ENCODE results near the gene CHRNE.

Gene CHRNE

DNA sequence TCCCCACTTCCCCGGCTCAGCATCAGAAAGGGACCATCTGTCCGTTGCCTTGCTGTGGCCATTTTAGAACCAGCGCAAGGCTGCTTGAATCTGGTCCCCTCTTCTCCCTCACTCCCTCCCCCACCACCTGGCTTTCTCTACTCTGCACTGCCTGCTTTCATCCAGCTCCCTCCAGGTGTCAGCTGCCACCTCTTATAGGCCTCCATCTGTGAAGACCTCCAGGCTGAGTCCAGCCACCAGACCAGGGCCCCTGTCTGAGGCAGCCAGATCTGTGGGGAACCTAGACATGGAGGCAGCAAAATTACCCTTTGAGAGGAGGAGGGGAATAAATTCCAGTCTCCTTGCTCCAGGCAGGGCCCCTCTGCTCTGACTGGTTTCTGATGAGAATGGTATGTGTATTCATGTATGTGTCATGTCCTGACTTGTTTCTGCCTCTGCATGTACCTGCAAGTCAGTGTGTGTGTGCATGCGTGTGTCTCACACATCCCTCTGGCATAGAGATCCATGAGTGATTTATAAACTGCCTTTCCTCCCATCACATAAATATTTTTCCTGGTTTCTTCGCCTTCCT, 48.7 kb downstream of the CHRNE start:
- DNase-seq (ENCODE audit: low spot score): no peak

DNA sequence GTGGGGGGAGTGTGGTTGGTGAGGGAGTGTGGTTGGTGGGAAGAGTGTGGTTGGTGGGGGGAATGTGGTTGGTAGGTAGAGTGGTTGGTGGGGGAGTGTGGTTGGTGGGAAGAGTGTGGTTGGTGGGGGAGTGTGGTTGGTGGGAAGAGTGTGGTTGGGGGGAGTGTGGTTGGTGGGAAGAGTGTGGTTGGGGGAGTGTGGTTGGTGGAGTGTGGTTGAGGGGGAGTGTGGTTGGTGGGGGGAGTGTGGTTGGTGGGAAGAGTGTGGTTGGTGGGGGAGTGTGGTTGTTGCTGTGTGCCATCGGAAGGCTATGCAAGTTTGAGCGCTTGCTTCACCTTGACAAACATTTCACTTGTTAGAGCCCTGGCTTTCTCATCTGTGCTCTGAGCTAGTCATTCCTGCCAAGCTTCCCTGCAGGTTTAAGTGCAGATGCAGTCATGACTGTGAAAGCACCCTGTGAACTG, 49.7 kb downstream of the CHRNE start:
- no peak for DNase-seq (ENCODE audit: low spot score)

DNA sequence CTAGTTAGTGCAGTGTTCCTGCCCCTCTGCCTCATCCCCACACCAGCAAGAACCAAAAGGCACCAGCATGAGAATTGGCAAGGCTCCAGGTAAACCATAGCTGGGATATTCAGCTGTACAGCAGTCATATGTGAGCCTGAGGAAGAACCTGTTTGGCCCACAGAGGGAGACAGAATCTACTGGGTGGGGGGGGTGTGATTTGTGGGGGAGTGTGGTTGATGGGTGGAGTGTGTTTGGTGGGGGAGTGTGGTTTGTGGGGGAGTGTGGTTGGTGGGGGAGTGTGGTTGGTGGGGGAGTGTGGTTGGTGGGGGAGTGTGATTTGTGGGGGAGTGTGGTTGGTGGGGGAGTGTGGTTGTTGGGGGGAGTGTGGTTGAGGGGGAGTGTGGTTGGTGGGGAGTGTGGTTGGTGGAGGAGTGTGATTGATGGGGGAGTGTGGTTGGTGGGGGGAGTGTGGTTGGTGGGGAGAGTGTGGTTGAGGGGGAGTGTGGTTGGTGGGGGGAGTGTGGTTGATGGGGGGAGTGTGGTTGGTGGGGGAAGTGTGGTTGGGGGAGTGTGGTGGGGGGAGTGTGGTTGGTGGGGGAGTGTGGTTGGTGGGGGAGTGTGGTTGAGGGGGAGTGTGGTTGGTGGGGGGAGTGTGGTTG, 50.2 kb downstream of the CHRNE start:
- no peak for DNase-seq (ENCODE audit: low spot score)

DNA sequence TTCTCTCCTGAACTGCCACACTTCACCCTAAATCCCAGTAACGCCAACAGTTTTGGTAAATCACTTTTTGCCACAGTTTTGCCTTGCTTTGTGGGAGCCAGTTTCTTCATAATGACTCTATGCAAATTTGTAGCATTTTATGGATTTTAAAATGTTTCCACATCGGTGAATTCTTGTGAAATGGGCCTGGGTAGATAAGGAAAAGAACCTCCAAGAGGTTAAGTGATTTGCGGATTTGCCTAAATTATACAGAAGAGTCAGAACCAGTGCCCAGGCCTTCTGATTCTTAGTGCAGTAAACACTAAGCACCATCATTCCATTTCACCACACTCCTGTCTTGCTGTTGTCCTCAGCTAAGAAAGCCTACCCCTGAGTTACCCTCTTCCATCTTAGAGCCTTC, 51.8 kb downstream of the CHRNE start:
- no peak for DNase-seq (ENCODE audit: low spot score)

DNA sequence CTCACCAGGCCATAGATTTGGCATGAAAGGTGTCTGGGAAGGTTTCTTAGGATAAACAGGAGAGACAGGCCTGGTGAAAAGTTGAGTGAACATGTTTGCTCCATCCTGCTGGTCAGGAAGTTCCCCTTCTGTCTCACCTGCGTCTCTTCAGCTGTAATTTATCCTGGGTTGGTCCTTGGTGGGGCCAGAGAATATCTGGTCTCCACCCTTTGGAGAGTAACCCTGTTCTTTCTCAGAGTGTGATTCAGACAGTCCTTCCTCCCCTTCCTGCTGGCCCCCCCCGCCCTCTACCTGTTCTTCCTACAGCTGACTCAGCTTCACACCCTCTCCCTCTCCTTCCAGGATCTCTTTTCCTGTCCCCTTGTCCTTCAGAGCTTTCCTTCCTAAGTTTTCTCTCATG, 52.7 kb downstream of the CHRNE start:
- DNase-seq (ENCODE audit: low spot score): no peak

DNA sequence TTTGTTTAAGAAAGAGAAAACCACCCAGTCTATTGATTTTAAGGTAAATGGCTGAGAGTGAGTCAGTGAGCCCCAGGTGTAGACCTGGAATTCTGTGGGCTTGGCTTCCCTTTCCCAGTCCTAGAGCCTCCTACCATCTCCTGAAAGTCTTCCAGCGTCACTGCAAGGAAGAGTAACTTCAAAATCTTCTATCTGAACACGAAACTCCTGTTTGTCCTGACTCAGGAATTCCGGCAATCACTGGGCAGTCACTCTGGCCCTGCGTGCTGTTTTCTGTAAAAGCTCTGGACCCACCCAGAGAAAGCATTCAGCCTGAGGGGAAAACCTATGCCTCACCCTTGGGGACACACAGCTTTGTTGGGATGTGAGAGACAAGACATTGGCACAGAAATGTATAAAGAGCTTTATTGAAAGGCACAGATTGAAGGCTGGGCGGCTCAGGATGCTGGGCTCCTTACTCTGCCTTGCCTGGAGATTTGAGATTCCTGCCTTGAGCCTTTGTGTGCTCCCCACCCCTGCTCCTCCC, 53.8 kb downstream of the CHRNE start:
- no peak for DNase-seq (ENCODE audit: low spot score)
